Measurements from ENCODE around the gene LINC00305.

The LINC00305 gene

GRCh38 chr18:64142904-64143303, 6.0 kb downstream of the LINC00305 start:
- TF ChIP-seq, protein P1, sequence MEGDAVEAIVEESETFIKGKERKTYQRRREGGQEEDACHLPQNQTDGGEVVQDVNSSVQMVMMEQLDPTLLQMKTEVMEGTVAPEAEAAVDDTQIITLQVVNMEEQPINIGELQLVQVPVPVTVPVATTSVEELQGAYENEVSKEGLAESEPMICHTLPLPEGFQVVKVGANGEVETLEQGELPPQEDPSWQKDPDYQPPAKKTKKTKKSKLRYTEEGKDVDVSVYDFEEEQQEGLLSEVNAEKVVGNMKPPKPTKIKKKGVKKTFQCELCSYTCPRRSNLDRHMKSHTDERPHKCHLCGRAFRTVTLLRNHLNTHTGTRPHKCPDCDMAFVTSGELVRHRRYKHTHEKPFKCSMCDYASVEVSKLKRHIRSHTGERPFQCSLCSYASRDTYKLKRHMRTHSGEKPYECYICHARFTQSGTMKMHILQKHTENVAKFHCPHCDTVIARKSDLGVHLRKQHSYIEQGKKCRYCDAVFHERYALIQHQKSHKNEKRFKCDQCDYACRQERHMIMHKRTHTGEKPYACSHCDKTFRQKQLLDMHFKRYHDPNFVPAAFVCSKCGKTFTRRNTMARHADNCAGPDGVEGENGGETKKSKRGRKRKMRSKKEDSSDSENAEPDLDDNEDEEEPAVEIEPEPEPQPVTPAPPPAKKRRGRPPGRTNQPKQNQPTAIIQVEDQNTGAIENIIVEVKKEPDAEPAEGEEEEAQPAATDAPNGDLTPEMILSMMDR (IDR thresholded peaks at IDR 0.05; ENCODE audit: extremely low read depth, missing control alignments), result no peak
- no peak for DNase-seq (ENCODE audit: low spot score)

GRCh38 chr18:64137914-64138313, 11.0 kb downstream of the LINC00305 start:
- no peak for DNase-seq (ENCODE audit: low spot score)
- TF ChIP-seq, protein P1 (IDR thresholded peaks at IDR 0.05; ENCODE audit: extremely low read depth, missing control alignments), result no peak

DNA sequence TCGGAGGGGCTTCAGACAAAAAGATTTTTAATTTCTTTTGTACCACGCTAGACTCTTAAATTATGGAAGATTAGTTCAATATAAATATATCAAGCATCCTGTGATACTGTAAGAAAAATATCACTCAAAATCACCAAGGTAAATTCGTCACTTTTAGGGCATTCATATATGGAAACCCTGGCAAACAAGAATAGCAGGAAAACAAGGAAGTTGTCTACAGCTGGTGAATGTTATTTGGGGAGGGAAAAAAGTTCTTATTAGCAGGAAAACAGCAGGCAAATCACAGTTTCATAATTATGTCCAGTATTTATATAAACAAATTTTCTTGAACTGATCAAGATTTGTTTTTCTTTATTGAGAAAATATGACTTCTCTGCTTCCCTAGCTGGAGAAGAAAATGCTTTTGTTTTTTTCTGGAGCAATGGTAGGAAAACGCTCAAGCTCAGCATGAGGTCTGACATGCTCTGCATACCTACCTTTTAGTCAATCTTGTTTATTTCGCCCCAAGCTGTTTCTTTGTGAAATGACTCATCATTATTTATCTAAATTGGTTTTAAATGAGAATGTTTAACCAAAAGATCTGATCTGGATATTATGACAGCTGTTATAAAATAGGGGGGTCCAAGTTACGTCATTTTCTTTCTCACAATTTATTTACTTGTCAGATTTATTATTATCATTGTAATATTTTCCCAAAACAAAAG, 14.7 kb downstream of the LINC00305 start:
- DNase-seq (ENCODE audit: low spot score), result no peak
- TF ChIP-seq, protein P1 (IDR thresholded peaks at IDR 0.05; ENCODE audit: extremely low read depth, missing control alignments), result no peak

GRCh38 chr18:64132871-64133270, 16.0 kb downstream of the LINC00305 start:
- no peak for DNase-seq (ENCODE audit: low spot score)
- TF ChIP-seq, protein P1 (IDR thresholded peaks at IDR 0.05; ENCODE audit: extremely low read depth, missing control alignments), result no peak

GRCh38 chr18:64131314-64131713, 17.6 kb downstream of the LINC00305 start:
- TF ChIP-seq, protein P1 (IDR thresholded peaks at IDR 0.05; ENCODE audit: extremely low read depth, missing control alignments), result no peak
- no peak for DNase-seq (ENCODE audit: low spot score)

- TF ChIP-seq, protein P1 (IDR thresholded peaks at IDR 0.05; ENCODE audit: extremely low read depth, missing control alignments), result no peak
- DNase-seq (ENCODE audit: low spot score), result no peak
Measured at GRCh38 chr18:64127172-64127571, 21.7 kb downstream of the LINC00305 start.

DNA sequence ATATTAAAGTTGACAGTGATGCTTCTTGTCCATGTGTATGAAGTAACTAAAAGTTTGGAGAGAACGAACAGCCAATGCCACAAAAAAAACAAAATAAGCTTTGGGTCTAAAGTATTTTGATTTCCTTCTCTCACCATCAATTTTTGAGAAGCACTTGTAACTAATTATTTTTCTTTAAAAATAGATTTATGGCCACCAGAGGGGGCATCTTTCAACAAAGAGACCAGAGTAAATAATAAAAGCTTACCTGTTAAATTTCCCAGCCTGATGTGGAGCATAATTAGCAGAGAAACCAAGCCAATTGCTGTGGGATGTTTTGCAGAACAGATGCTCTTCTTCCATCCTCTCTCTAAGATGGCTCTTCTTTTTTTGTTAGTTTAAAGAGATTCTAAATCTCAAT, 29.0 kb downstream of the LINC00305 start:
- no peak for DNase-seq (ENCODE audit: low spot score)
- TF ChIP-seq, protein P1 (IDR thresholded peaks at IDR 0.05; ENCODE audit: extremely low read depth, missing control alignments), result no peak
